Glutamatergic neuron (in vitro differentiated cells): ENCODE data around the gene ZNF883. TPM values are rescaled to one million over a fixed set of nuclear protein-coding genes. Genes with fewer than 3 reads are reported as not detected.

ENCODE experiments used
- DNase-seq: peaks from one replicate; pipeline ENCODE4 v3.0.0; 2022
- H3K27ac Mint-ChIP-seq: one replicate; pipeline ENCODE4 v1.8.0; 2020; ENCODE audit warnings: mild to moderate bottlenecking, mixed read lengths, inconsistent platforms; ENCODE audit not compliant: unreplicated experiment
- H3K27me3 Mint-ChIP-seq: one replicate; pipeline ENCODE4 v1.8.0; 2020; ENCODE audit warnings: mild to moderate bottlenecking, moderate library complexity, mixed read lengths, inconsistent platforms; ENCODE audit not compliant: unreplicated experiment
- H3K36me3 Mint-ChIP-seq: one replicate; pipeline ENCODE4 v1.8.0; 2020; ENCODE audit warnings: mild to moderate bottlenecking, mixed read lengths, inconsistent platforms; ENCODE audit not compliant: unreplicated experiment
- H3K4me1 Mint-ChIP-seq: one replicate; pipeline ENCODE4 v1.8.0; 2020; ENCODE audit warnings: mild to moderate bottlenecking, low read depth, mixed read lengths, inconsistent platforms; ENCODE audit not compliant: unreplicated experiment
- H3K4me3 Mint-ChIP-seq: one replicate; pipeline ENCODE4 v1.8.0; 2020; ENCODE audit warnings: mild to moderate bottlenecking, mixed read lengths, inconsistent platforms; ENCODE audit not compliant: unreplicated experiment
- H3K9me3 Mint-ChIP-seq: one replicate; pipeline ENCODE4 v1.8.0; 2020; ENCODE audit warnings: mild to moderate bottlenecking, moderate library complexity, mixed read lengths, inconsistent platforms; ENCODE audit not compliant: unreplicated experiment
- total RNA-seq: library from RNA; stranded (reverse); fragmentation: NEBNext Ultra II Directional; extraction: Animal tissue kit (Norgen Biotek cat#: 25700); gene quantifications from one replicate; pipeline ENCODE4 v1.2.1, GENCODE V29; 2021; ENCODE audit not compliant: unreplicated experiment
- TF ChIP-seq, protein P1 (sequence below): fragments of 200-600 bp; sonication (generic); IDR thresholded peaks from one replicate; pipeline ENCODE4 v1.5.0; 2021; ENCODE audit not compliant: partially characterized antibody, unreplicated experiment

The ZNF883 gene
- total RNA-seq, 1 donor from 2014 or later, result 18.4 TPM

DNA sequence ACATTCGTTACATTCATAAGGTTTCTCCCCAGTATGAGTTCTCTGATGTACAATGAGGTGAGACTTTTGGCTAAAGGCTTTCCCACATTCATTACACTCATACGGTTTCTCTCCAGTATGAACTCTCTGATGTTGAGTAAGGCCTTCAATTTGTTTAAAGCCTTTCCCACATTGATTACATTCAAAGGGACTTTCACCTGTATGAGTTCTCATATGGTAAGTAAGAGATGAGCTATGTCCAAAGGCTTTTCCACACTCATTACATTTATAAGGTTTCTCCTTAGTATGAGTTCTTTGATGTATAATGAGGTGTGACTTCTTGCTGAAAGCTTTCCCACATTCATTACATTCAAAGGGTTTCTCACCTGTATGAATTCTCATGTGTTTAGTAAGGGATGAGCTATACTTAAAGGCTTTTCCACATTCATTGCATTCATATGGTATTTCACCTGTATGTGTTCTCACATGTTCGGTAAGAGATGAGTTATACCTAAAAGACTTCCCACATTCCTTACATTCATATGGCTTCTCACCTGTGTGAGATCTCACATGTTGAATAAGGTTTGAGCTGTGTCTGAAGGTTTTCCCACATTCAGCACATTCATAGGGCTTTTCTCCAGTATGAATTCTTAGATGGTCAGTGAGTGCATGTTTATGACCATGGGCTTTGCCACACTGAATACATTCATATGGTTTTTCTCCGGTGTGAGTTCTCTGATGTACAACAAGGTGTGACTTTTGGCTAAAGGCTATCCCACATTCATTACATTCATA lies 31.1 kb upstream of the ZNF883 start:
- no peaks in the 10 kb centered on the region for H3K27me3 Mint-ChIP-seq
- H3K9me3 Mint-ChIP-seq, result peaks cover 18% of the 10 kb centered on the region
- DNase-seq, result no peak
- H3K4me1 Mint-ChIP-seq, result no peaks in the 10 kb centered on the region
- no peak overlapping the region for H3K4me3 Mint-ChIP-seq
- no peak overlapping the region for H3K27ac Mint-ChIP-seq
- peaks cover 71% of the 10 kb centered on the region for H3K36me3 Mint-ChIP-seq
- TF ChIP-seq, protein P1, sequence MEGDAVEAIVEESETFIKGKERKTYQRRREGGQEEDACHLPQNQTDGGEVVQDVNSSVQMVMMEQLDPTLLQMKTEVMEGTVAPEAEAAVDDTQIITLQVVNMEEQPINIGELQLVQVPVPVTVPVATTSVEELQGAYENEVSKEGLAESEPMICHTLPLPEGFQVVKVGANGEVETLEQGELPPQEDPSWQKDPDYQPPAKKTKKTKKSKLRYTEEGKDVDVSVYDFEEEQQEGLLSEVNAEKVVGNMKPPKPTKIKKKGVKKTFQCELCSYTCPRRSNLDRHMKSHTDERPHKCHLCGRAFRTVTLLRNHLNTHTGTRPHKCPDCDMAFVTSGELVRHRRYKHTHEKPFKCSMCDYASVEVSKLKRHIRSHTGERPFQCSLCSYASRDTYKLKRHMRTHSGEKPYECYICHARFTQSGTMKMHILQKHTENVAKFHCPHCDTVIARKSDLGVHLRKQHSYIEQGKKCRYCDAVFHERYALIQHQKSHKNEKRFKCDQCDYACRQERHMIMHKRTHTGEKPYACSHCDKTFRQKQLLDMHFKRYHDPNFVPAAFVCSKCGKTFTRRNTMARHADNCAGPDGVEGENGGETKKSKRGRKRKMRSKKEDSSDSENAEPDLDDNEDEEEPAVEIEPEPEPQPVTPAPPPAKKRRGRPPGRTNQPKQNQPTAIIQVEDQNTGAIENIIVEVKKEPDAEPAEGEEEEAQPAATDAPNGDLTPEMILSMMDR, result no peak

DNA sequence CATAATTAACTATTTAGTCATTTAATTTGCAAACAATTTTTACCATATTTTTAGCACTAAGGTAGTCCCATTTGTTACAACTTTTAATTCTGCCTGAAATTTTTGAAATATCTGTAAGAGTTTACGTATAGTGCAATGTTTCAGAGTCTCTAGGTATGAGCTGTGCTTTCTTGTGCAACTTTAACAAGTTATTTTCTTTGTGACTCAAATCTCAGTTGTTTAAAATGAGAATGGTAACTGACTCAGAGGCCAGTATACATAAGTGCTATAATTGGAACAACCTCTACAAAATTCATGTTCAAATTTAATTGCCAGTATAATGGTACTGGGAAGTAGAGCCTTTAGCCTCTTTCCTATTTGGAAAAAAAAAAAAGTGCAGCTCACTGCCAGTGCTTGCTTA lies 14.2 kb upstream of the ZNF883 start:
- Mint-ChIP-seq H3K36me3 (peaks cover 4% of the 10 kb centered on the region), H3K4me1 (no peaks in the 10 kb centered on the region), H3K27me3 (no peaks in the 10 kb centered on the region), H3K27ac (no peak overlapping the region), H3K4me3 (no peak overlapping the region), H3K9me3 (peaks cover 7% of the 10 kb centered on the region)
- TF ChIP-seq, protein P1, result no peak
- DNase-seq, result no peak

DNA sequence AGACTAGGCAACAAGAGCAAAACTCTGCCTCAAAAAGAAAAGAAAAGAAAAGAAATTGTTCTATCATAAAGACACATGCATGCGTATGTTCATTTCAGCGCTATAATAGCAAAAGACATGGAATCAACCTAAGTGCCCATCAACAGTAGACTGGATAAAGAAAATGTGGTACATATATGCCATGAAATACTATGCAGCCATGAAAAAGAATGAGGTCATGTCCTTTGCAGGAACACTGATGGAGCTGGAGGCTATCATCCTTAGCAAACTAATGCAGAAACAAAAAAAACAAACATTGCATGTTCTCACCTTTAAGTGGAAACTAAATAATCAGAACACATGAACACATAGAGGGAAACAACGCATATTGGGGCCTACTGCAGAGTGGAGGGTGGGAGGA lies 6.3 kb upstream of the ZNF883 start:
- TF ChIP-seq, protein P1, result no peak
- peaks cover 4% of the 10 kb centered on the region for H3K36me3 Mint-ChIP-seq
- no peak overlapping the region for H3K27ac Mint-ChIP-seq
- DNase-seq, result no peak
- peaks cover 7% of the 10 kb centered on the region for H3K9me3 Mint-ChIP-seq
- no peaks in the 10 kb centered on the region for H3K4me1 Mint-ChIP-seq
- H3K27me3 Mint-ChIP-seq, result no peaks in the 10 kb centered on the region
- no peak overlapping the region for H3K4me3 Mint-ChIP-seq

DNA sequence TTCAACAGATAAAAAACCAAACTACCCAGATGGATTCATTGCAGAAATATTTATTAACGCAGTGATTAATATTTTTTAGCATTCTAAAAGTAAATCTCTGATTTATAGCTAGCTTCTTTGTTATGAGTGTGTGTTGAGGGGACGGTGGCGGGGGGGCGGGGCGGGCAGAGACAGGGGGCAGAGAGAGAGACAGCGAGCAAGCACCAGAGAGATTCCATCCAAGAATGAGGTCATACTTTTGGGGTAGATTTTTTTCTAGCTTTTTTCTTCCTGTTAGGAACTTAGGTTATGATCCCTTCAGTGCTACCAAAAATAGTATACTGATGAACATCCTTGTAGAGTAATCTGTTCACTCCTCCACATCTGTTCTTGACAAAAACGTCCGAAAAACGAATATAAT lies 500 bp upstream of the ZNF883 start:
- DNase-seq, result no peak
- H3K9me3 Mint-ChIP-seq, result no peaks in the 10 kb centered on the region
- peaks cover 13% of the 10 kb centered on the region for H3K36me3 Mint-ChIP-seq
- TF ChIP-seq, protein P1, result no peak
- H3K4me3 Mint-ChIP-seq, result peak overlapping the region; percentile 94
- H3K27me3 Mint-ChIP-seq, result no peaks in the 10 kb centered on the region
- peaks cover 2% of the 10 kb centered on the region for H3K4me1 Mint-ChIP-seq
- H3K27ac Mint-ChIP-seq, result peak overlapping the region; percentile 85

DNA sequence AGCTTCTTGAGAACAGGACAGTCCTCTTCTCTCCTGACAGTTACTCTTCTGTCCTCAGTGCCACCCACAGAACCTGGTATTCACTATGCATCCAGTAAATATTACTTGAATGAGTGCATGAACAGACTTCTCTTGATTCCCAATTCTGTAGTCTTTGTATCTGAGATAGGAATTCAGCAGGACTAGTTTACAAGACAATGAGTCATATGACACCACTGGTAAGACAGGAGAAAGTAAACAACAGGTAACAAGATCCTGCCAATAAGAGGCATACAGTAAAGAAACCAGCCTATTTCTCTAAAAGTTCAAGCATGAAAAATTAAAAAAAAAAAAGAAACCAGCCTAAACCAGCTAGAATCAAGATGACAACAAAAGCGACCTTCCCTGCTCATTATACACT lies 6.2 kb downstream of the ZNF883 start:
- no peak overlapping the region for H3K4me3 Mint-ChIP-seq
- TF ChIP-seq, protein P1, result no peak
- H3K36me3 Mint-ChIP-seq, result peaks cover 54% of the 10 kb centered on the region
- no peaks in the 10 kb centered on the region for H3K27me3 Mint-ChIP-seq
- H3K4me1 Mint-ChIP-seq, result no peaks in the 10 kb centered on the region
- peaks cover 7% of the 10 kb centered on the region for H3K9me3 Mint-ChIP-seq
- H3K27ac Mint-ChIP-seq, result no peak overlapping the region
- no peak for DNase-seq
